H9 (cell line): ENCODE results near the gene HYDIN. TPM values are rescaled to one million over a fixed set of nuclear protein-coding genes. Genes with fewer than 3 reads are reported as not detected.
"Not testable (repeated sequence)": the region's sequence is repeated elsewhere in the genome, so short reads cannot be mapped to it uniquely, and the experiment has no call there.

Experiments used
- DNase-seq: peaks from one replicate; pipeline ENCODE4 v3.0.0-alpha.2; 2017
- H2AFZ ChIP-seq: one replicate; pipeline ENCODE4 v1.6.1; 2013; ENCODE audit warnings: mild to moderate bottlenecking, low read length, control low read depth, moderate library complexity
- H2AK5ac ChIP-seq: 2 replicates; pipeline ENCODE4 v1.6.1; 2013; ENCODE audit warnings: low read length, control low read depth, mixed read lengths; ENCODE audit not compliant: insufficient read length
- H2BK120ac ChIP-seq: one replicate; pipeline ENCODE4 v1.6.1; 2013; ENCODE audit warnings: low read depth, mild to moderate bottlenecking, low read length, control low read depth, inconsistent platforms; ENCODE audit not compliant: poor library complexity, severe bottlenecking
- H2BK12ac ChIP-seq: 2 replicates; pipeline ENCODE4 v1.6.1; 2013; ENCODE audit warnings: low read length, control low read depth, mixed read lengths, low read depth; ENCODE audit not compliant: insufficient read length
- H2BK15ac ChIP-seq: 2 replicates; pipeline ENCODE4 v1.6.1; 2013; ENCODE audit warnings: low read depth, low read length, control low read depth
- H2BK20ac ChIP-seq: one replicate; pipeline ENCODE4 v1.6.1; 2013; ENCODE audit warnings: low read depth, mild to moderate bottlenecking, low read length, control low read depth, inconsistent platforms; ENCODE audit not compliant: poor library complexity, severe bottlenecking
- H2BK5ac ChIP-seq: 2 replicates; pipeline ENCODE4 v1.6.1; 2013; ENCODE audit warnings: low read length, control low read depth, mixed read lengths; ENCODE audit not compliant: insufficient read length
- H3K14ac ChIP-seq: 2 replicates; pipeline ENCODE4 v1.6.1; 2013; ENCODE audit warnings: low read length, control low read depth; ENCODE audit not compliant: insufficient read depth
- H3K18ac ChIP-seq: 2 replicates; pipeline ENCODE4 v1.6.1; 2013; ENCODE audit warnings: low read depth, mild to moderate bottlenecking, mixed read lengths, low read length, control low read depth; ENCODE audit not compliant: insufficient read length
- H3K23ac ChIP-seq: 2 replicates; pipeline ENCODE4 v1.6.1; 2013; ENCODE audit warnings: low read length, control low read depth, mixed read lengths, low read depth; ENCODE audit not compliant: insufficient read length
- H3K23me2 ChIP-seq: 2 replicates; pipeline ENCODE4 v1.6.1; 2013; ENCODE audit warnings: low read depth, mild to moderate bottlenecking, mixed read lengths, low read length, control low read depth; ENCODE audit not compliant: insufficient read length, poor library complexity, severe bottlenecking
- H3K27ac ChIP-seq: 2 replicates; pipeline ENCODE4 v1.5.1; 2013; ENCODE audit warnings: low read length, control low read depth, mixed read lengths, low read depth; ENCODE audit not compliant: insufficient read length
- H3K27me3 ChIP-seq: 2 replicates; pipeline ENCODE4 v1.6.1; 2013; ENCODE audit warnings: low read length, control low read depth, inconsistent platforms; ENCODE audit not compliant: insufficient read depth
- H3K4ac ChIP-seq: 2 replicates; pipeline ENCODE4 v1.6.1; 2013; ENCODE audit warnings: low read depth, mild to moderate bottlenecking, control low read depth, inconsistent platforms, low read length, moderate library complexity
- H3K4me1 ChIP-seq: 2 replicates; pipeline ENCODE4 v1.6.1; 2013; ENCODE audit warnings: low read length, control low read depth, inconsistent platforms; ENCODE audit not compliant: insufficient read depth
- H3K4me2 ChIP-seq: 2 replicates; pipeline ENCODE4 v1.6.1; 2013; ENCODE audit warnings: low read length, control low read depth, mixed read lengths; ENCODE audit not compliant: insufficient read length, insufficient read depth
- H3K56ac ChIP-seq: 2 replicates; pipeline ENCODE4 v1.6.1; 2013; ENCODE audit warnings: low read depth, mild to moderate bottlenecking, mixed read lengths, low read length, control low read depth; ENCODE audit not compliant: insufficient read length
- H3K79me1 ChIP-seq: 2 replicates; pipeline ENCODE4 v1.6.1; 2013; ENCODE audit warnings: low read depth, mild to moderate bottlenecking, moderate library complexity, low read length, control low read depth, inconsistent platforms; ENCODE audit not compliant: insufficient read depth, poor library complexity, severe bottlenecking
- H3K79me2 ChIP-seq: 2 replicates; pipeline ENCODE4 v1.6.1; 2013; ENCODE audit warnings: low read length, control low read depth, inconsistent platforms; ENCODE audit not compliant: insufficient read depth
- H3K9ac ChIP-seq: 2 replicates; pipeline ENCODE4 v1.6.1; 2013; ENCODE audit warnings: low read length, control low read depth, mixed read lengths; ENCODE audit not compliant: insufficient read length; ENCODE audit errors: extremely low read depth
- H3K9me3 ChIP-seq: one replicate; pipeline ENCODE4 v1.6.1; 2013; ENCODE audit warnings: low read depth, low read length, inconsistent platforms; ENCODE audit not compliant: control insufficient read depth
- H3T11ph ChIP-seq: one replicate; pipeline ENCODE4 v1.6.1; 2013; ENCODE audit warnings: mild to moderate bottlenecking, low read length, control low read depth, inconsistent platforms
- H4K20me1 ChIP-seq: one replicate; pipeline ENCODE4 v1.6.1; 2013; ENCODE audit not compliant: control insufficient read depth, insufficient read length, insufficient read depth
- H4K5ac ChIP-seq: 2 replicates; pipeline ENCODE4 v1.6.1; 2013; ENCODE audit warnings: low read depth, mild to moderate bottlenecking, mixed read lengths, low read length, control low read depth; ENCODE audit not compliant: insufficient read length
- H4K8ac ChIP-seq: replicated peaks from 2 replicates; pipeline ENCODE4 v1.6.1; 2013; ENCODE audit warnings: low read length, control low read depth, mixed read lengths, low read depth; ENCODE audit not compliant: insufficient read length
- H4K91ac ChIP-seq: 2 replicates; pipeline ENCODE4 v1.6.1; 2013; ENCODE audit warnings: low read depth, mild to moderate bottlenecking, moderate library complexity, mixed read lengths, low read length, control low read depth; ENCODE audit not compliant: insufficient read length
- H3K27ac Mint-ChIP-seq, 3 experiments: 2 replicates in 2 of 3; 3 replicates in 1 of 3; pipeline ENCODE4 v1.8.0; 2020 to 2021; ENCODE audit warnings: mixed read lengths in 3 of 3, mild to moderate bottlenecking in 1 of 3, moderate library complexity in 1 of 3
- H3K27me3 Mint-ChIP-seq: 2 replicates; pipeline ENCODE4 v1.8.0; 2021; ENCODE audit warnings: low read depth, mild to moderate bottlenecking, moderate library complexity, mixed read lengths
- H3K36me3 Mint-ChIP-seq, 3 experiments: 2 replicates in 2 of 3; 3 replicates in 1 of 3; pipeline ENCODE4 v1.8.0; 2020 to 2021; ENCODE audit warnings: low read depth in 3 of 3, mixed read lengths in 3 of 3; ENCODE audit not compliant: insufficient read depth in 1 of 3
- H3K4me1 Mint-ChIP-seq, 2 experiments: 2 replicates each; pipeline ENCODE4 v1.8.0; 2020; ENCODE audit warnings: mixed read lengths in 2 of 2
- H3K4me3 Mint-ChIP-seq, 2 experiments: 2 replicates in 1 of 2; 3 replicates in 1 of 2; pipeline ENCODE4 v1.8.0; 2020 to 2021; ENCODE audit warnings: mild to moderate bottlenecking in 2 of 2, mixed read lengths in 2 of 2, moderate library complexity in 1 of 2
- H3K9me3 Mint-ChIP-seq, 2 experiments: 2 replicates in 1 of 2; 3 replicates in 1 of 2; pipeline ENCODE4 v1.8.0; 2020; ENCODE audit warnings: mild to moderate bottlenecking in 2 of 2, mixed read lengths in 2 of 2, moderate library complexity in 1 of 2
- WGBS: extraction: QIAGEN DNeasy Blood & Tissue Kit; methylation state at CpG from one replicate; pipeline ENCODE4 v1.1.7; 2013; ENCODE audit warnings: missing lambda C conversion rate, low lambda C conversion rate, mixed read lengths; ENCODE audit not compliant: insufficient read length; ENCODE audit errors: extremely low coverage; 5-methylcytosine and 5-hydroxymethylcytosine counted together
- total RNA-seq: library from RNA; stranded (reverse); gene quantifications from 2 replicates; pipeline ENCODE4 v1.2.1, GENCODE V29; 2021

The HYDIN gene
- total RNA-seq, 1 experiment from 2014 or later: 1.7 TPM

GRCh38 chr16:71019067-71019682, 211.3 kb downstream of the HYDIN start:
- not testable (repeated sequence) for H3K27me3 Mint-ChIP-seq, H3K79me2 ChIP-seq, H3K27ac ChIP-seq, H2AK5ac ChIP-seq, H2BK12ac ChIP-seq, H2BK120ac ChIP-seq, H3K4me1 ChIP-seq, H3K56ac ChIP-seq, H2BK20ac ChIP-seq, H3K79me1 ChIP-seq, H3K9me3 Mint-ChIP-seq, H3K36me3 Mint-ChIP-seq, DNase-seq, H3K4me3 Mint-ChIP-seq, H3K9me3 ChIP-seq, H4K8ac ChIP-seq, H3K14ac ChIP-seq, H3K4me1 Mint-ChIP-seq, H4K20me1 ChIP-seq, H3K9ac ChIP-seq, H4K5ac ChIP-seq, H3K4me2 ChIP-seq, H3K18ac ChIP-seq, H3K23me2 ChIP-seq, H3K27ac Mint-ChIP-seq, H4K91ac ChIP-seq, H3T11ph ChIP-seq, H2BK15ac ChIP-seq, H2AFZ ChIP-seq, H2BK5ac ChIP-seq, H3K27me3 ChIP-seq, H3K4ac ChIP-seq, H3K23ac ChIP-seq
- WGBS: no CpG with 5 or more reads among the region's 6 CpGs

GRCh38 chr16:71015419-71015818, 215.1 kb downstream of the HYDIN start:
- not testable (repeated sequence) for H3K4ac ChIP-seq, H3K9ac ChIP-seq, H4K20me1 ChIP-seq, H3K4me1 Mint-ChIP-seq, H2BK120ac ChIP-seq, H4K8ac ChIP-seq, DNase-seq, H4K5ac ChIP-seq, H2BK12ac ChIP-seq, H3K27me3 ChIP-seq, H3K9me3 ChIP-seq, H2AFZ ChIP-seq, H3K9me3 Mint-ChIP-seq, H3K79me2 ChIP-seq, H3K27ac Mint-ChIP-seq, H3K23ac ChIP-seq, H2BK20ac ChIP-seq, H3K4me2 ChIP-seq, H3K27ac ChIP-seq, H2AK5ac ChIP-seq, H3K79me1 ChIP-seq, H3K18ac ChIP-seq, H4K91ac ChIP-seq, H3K27me3 Mint-ChIP-seq, H2BK5ac ChIP-seq, H2BK15ac ChIP-seq, H3K4me1 ChIP-seq, H3K14ac ChIP-seq, H3K23me2 ChIP-seq, H3K4me3 Mint-ChIP-seq, H3K36me3 Mint-ChIP-seq, H3K56ac ChIP-seq, H3T11ph ChIP-seq
- WGBS: no CpG with 5 or more reads among the region's 10 CpGs
